ENCODE data around the gene MX2. TPM values are rescaled to one million over a fixed set of nuclear protein-coding genes. Genes with fewer than 3 reads are reported as not detected.

The MX2 gene
- total RNA-seq, 2 donors from 2014 or later = 22.4 to 22.9 TPM

GRCh38 chr21:41366522-41367151, 4.8 kb downstream of the MX2 start:
- Histone ChIP-seq H3K9me3 (no peaks in the 10 kb centered on the region), H3K27me3 (replicated peaks; ENCODE audit: insufficient read depth) (no peaks in the 10 kb centered on the region), H3K27ac (no peak overlapping the region), H3K36me3 (no peaks in the 10 kb centered on the region), H3K4me1 (ENCODE audit: control insufficient read depth in 1 of 2, low read depth in 2 of 2) (peaks cover 3 to 13% of the 10 kb centered on the region in 2 donors), H3K4me3 (no peak overlapping the region)
- no peak for TF ChIP-seq CTCF (IDR thresholded peaks at IDR 0.05)
- ATAC-seq (ENCODE audit: insufficient number of reproducible peaks, low FRiP score, low read depth) (no peak), DNase-seq (ENCODE audit: low spot score) (no peak)

GRCh38 chr21:41367301-41367944, 5.6 kb downstream of the MX2 start:
- Histone ChIP-seq H3K9me3 (no peaks in the 10 kb centered on the region), H3K4me1 (ENCODE audit: control insufficient read depth in 1 of 2, low read depth in 2 of 2) (peaks cover 3 to 13% of the 10 kb centered on the region in 2 donors), H3K36me3 (no peaks in the 10 kb centered on the region), H3K27me3 (replicated peaks; ENCODE audit: insufficient read depth) (no peaks in the 10 kb centered on the region), H3K4me3 (no peak overlapping the region), H3K27ac (no peak overlapping the region)
- no peak for TF ChIP-seq CTCF (IDR thresholded peaks at IDR 0.05)
- DNase-seq (ENCODE audit: low spot score) (no peak), ATAC-seq (ENCODE audit: insufficient number of reproducible peaks, low FRiP score, low read depth) (no peak)

- H3K4me3 ChIP-seq = no peak overlapping the region
- ATAC-seq (ENCODE audit: insufficient number of reproducible peaks, low FRiP score, low read depth) = no peak
- H3K27me3 ChIP-seq (replicated peaks; ENCODE audit: insufficient read depth) = no peaks in the 10 kb centered on the region
- no peak for DNase-seq (ENCODE audit: low spot score)
- no peak for TF ChIP-seq CTCF (IDR thresholded peaks at IDR 0.05)
- no peaks in the 10 kb centered on the region for H3K9me3 ChIP-seq
- no peak overlapping the region for H3K27ac ChIP-seq
- H3K36me3 ChIP-seq = no peaks in the 10 kb centered on the region
- peaks cover 3 to 13% of the 10 kb centered on the region in 2 donors for H3K4me1 ChIP-seq (ENCODE audit: control insufficient read depth in 1 of 2, low read depth in 2 of 2)
These were observed 6.3 kb downstream of the MX2 start for GRCh38 chr21:41367945-41368734.

GRCh38 chr21:41368735-41369104, 6.9 kb downstream of the MX2 start:
- no peak for TF ChIP-seq CTCF (IDR thresholded peaks at IDR 0.05)
- H3K27ac ChIP-seq = no peak overlapping the region
- DNase-seq (ENCODE audit: low spot score) = no peak
- peak overlapping the region; percentile 73 for H3K4me3 ChIP-seq
- ATAC-seq (ENCODE audit: insufficient number of reproducible peaks, low FRiP score, low read depth) = no peak
- peaks cover 3 to 13% of the 10 kb centered on the region in 2 donors for H3K4me1 ChIP-seq (ENCODE audit: control insufficient read depth in 1 of 2, low read depth in 2 of 2)
- no peaks in the 10 kb centered on the region for H3K9me3 ChIP-seq
- no peaks in the 10 kb centered on the region for H3K27me3 ChIP-seq (replicated peaks; ENCODE audit: insufficient read depth)
- no peaks in the 10 kb centered on the region for H3K36me3 ChIP-seq
